SW 1271 (cell line): ENCODE measurements around the gene AFDN.

Experiments
- DNase-seq, 2 experiments: peaks; one replicate each; lab custom pipeline; 2025; lab: John Stamatoyannopoulos, UW

The AFDN gene

GRCh38 chr6:167840160-167840525 lies 13.4 kb downstream of the AFDN start:
- no peak for DNase-seq

- no peak for DNase-seq
These were observed 13.9 kb downstream of the AFDN start for GRCh38 chr6:167840526-167841179.

DNA sequence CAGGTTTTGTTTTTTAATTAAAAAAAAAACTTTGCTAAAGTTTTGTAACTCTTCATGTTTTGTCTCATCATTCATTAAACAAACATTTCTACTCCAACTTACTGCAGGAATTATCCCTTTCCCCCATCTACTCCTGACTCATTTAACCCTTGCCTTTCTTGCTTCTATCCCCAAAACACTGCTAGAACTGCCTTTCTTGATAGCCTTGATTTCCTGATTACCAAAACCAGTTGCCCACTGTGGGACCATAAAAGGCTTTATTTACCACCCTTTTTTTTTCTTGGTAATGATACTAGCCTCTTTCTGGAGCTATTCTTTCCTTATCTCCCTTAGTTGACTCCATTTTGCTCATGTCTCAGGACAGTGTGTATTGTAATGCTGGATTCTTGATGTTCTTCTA lies 15.3 kb downstream of the AFDN start:
- DNase-seq = no peak

- DNase-seq = no peak
These were observed 15.7 kb downstream of the AFDN start for GRCh38 chr6:167842457-167842856.

GRCh38 chr6:167843023-167843422 lies 16.3 kb downstream of the AFDN start:
- DNase-seq = no peak

DNA sequence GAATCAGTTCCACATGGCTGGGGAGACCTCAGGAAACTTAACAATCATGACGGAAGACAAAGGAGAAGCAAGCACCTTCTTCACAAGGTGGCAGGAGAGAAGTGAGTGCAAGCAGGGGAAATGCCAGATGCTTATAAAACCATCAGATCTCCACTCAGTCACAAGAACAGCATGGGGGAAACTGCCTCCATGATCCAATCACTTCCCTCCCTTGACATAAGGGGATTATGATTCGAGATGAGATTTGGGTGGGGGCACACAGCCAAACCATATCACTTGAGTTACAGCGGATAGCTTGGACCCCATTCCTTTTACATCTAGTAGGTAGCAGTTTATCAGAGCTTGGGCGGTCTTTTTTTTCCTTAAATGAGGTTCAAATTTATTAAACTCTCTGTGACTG lies 19.1 kb downstream of the AFDN start:
- DNase-seq = no peak

- DNase-seq = no peak
These were observed 20.4 kb downstream of the AFDN start for GRCh38 chr6:167846997-167847606.

GRCh38 chr6:167847936-167848335 lies 21.2 kb downstream of the AFDN start:
- no peak for DNase-seq

GRCh38 chr6:167848783-167849182 lies 22.1 kb downstream of the AFDN start:
- DNase-seq = no peak

DNA sequence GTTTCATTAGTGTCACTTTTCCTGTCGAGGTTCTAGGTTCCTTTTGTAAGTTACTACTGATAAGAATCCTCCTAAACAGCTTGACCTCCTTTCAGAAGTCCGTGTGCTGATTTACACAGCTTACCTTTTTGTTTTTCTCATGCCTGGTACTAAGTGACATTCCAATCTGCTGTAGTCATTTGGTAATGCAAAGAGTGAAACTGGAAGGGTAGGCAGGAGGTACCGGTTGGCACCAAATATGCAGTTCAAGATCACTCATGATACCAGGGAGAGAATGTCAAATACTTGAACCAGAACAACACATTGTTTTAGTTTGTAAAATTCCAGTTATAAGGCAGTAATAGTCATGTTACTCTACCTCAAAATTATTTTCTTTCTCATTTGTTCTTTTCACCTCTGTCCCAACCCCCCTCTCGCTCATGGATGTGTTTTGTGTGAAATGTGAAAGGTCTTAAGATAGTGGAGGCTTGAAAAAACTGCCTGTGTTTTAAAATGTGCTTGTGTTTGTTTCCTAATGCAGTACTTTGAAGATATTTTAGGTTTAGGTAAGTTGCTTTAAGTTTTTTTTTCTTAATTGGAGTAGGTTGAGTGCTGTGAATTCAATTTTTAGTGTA lies 23.2 kb downstream of the AFDN start:
- DNase-seq = peak; percentile 17 to 73

GRCh38 chr6:167850782-167851181 lies 24.1 kb downstream of the AFDN start:
- DNase-seq = no peak

- no peak for DNase-seq
These were observed 24.8 kb downstream of the AFDN start for GRCh38 chr6:167851370-167851952.

DNA sequence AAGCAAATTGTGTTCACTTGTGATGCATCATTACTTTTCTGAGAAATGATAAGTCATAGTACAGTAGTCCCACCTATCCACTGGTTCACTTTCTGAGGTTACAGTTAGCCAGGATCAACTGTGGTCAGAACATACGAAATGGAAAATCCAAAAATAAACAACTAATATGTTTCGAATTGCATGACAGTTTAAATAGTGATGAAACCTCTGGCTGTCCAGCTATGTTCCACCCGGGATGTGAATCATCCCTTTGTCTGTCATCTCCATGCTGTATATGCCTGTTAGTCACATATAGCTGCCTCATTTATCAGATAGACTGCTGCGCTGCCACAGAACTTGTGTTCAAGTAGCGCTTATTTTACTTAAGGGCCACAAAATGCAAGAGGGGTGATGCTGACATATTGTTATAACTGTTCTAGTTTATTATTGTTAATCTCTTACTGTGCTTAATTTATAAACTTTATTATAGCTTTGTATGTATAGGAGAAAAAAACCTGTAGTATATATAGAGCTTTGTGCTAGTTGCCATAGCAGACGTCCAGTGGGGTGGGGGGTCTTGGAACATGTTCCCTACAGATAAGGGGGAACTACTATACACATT lies 29.2 kb downstream of the AFDN start:
- peak; percentile 36 to 67 for DNase-seq

- no peak for DNase-seq
These were observed 29.8 kb downstream of the AFDN start for GRCh38 chr6:167856474-167856873.

GRCh38 chr6:167856999-167857660 lies 30.4 kb downstream of the AFDN start:
- peak in 1 of 2 experiments; percentile 69 for DNase-seq

GRCh38 chr6:167858086-167858591 lies 31.4 kb downstream of the AFDN start:
- no peak for DNase-seq

DNA sequence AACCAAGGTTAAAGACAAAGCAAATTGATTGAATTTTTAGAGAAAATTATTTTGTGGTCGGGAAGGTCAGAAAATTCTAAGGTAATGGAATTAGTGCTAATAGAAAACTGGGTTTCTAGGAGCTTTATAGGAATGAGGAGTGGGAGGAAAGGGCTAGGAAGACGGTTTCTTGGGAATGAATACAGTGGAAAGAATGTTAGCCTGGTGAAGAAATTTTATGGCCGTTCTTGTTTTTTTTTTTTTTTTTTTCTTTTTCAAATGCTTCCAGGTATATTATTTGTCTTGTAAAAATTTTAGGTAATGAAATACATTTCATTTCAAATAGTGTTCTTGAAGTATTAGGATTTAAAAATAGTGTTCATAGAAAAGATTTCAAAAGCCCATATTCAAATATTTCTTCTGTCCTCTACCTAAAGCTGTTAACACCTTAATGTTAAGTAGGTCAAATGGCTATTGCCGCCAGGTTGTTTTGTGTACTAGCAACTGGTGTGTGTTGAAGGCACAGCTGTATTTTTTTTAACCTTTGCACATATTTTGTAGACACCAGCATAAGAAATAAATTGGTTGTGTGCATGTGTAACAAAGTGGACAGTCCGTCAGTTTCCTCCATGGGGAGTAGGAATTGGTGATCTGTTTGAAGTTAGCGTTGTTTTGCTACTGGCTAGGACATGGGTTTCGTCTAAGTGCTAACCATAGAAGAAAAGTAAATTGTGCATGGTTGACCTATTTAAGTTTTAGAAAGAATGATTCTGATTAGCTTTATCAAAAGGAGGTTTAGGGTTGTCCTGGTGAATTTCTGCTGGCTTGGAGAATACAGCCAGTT lies 32.3 kb downstream of the AFDN start:
- DNase-seq = no peak

GRCh38 chr6:167860550-167861226 lies 34.0 kb downstream of the AFDN start:
- DNase-seq = no peak

DNA sequence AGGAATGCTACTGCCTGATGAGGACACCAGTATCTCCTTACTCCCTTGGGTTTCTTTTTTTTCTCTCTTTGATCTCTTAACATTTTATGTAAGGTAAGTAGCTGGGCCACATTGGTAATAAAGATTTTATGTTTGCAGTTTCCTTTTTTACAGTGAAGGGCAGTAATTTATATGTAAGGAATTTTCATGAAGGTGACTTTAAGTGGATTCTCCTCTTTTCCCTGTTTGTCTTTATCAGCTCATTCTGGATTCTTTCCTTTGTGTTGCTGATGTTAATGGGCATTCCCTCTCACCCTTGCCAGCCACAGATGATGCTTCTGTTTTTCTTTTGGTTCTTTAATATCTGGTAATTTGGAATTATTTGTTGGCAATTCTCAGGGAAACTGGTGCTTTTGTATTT lies 34.7 kb downstream of the AFDN start:
- DNase-seq = no peak

- no peak for DNase-seq
These were observed 37.2 kb downstream of the AFDN start for GRCh38 chr6:167863897-167864296.

- no peak for DNase-seq
These were observed 39.9 kb downstream of the AFDN start for GRCh38 chr6:167866642-167867041.
